ENCODE data around the gene LRRC4C. TPM values are rescaled to one million over a fixed set of nuclear protein-coding genes. Genes with fewer than 3 reads are reported as not detected.

The LRRC4C gene
- total RNA-seq, 1 experiment from 2014 or later = not detected

DNA sequence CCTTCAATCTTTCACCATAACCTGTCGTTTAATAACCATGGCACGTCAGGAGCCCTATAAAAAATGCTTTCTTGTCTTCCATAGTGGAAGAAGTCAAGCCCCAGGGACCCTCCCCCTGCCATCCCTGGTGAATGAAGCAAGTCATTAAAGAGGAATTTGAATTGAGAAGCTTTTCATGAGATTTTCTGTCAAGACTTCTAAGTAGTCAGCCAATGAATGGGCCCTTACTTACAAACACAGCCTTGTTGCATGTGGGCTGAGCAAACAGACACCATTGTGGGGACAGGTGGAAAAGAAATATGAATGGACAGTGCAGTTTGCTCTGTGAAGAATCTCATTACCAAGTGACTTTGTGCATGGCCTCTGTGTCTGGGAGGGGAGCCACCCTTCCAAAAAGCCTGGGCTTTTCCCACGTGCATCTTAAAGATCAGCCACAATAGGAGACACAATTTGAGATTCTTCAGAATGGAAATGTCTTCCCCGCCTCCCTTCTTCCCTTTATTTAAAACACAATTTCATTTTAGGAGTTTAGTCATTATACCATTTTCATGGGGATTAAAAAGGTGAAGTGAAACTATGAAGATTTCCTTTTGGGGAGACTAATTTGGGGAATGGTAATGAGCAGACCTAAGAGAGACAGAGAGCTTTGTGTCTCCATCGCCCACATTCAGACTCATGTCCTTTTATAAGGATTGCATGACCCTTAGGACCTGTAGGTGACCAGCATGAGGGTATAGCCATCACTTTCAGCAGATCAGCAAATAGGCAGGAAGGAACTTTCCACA lies 152.0 kb downstream of the LRRC4C start:
- Mint-ChIP-seq H3K36me3 (ENCODE audit: insufficient read depth, unreplicated experiment) (no peaks in the 10 kb centered on the region), H3K27me3 (ENCODE audit: unreplicated experiment) (no peaks in the 10 kb centered on the region), H3K4me3 (ENCODE audit: low read depth, unreplicated experiment) (no peak overlapping the region), H3K4me1 (ENCODE audit: low read depth, unreplicated experiment) (no peaks in the 10 kb centered on the region), H3K27ac (ENCODE audit: unreplicated experiment) (no peak overlapping the region), H3K9me3 (ENCODE audit: low read depth, unreplicated experiment) (peaks cover 8% of the 10 kb centered on the region)
- TF ChIP-seq, protein P1, sequence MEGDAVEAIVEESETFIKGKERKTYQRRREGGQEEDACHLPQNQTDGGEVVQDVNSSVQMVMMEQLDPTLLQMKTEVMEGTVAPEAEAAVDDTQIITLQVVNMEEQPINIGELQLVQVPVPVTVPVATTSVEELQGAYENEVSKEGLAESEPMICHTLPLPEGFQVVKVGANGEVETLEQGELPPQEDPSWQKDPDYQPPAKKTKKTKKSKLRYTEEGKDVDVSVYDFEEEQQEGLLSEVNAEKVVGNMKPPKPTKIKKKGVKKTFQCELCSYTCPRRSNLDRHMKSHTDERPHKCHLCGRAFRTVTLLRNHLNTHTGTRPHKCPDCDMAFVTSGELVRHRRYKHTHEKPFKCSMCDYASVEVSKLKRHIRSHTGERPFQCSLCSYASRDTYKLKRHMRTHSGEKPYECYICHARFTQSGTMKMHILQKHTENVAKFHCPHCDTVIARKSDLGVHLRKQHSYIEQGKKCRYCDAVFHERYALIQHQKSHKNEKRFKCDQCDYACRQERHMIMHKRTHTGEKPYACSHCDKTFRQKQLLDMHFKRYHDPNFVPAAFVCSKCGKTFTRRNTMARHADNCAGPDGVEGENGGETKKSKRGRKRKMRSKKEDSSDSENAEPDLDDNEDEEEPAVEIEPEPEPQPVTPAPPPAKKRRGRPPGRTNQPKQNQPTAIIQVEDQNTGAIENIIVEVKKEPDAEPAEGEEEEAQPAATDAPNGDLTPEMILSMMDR (IDR thresholded peaks at IDR 0.05; ENCODE audit: unreplicated experiment) = no peak
- BruUV-seq (replicated peaks) = no TSS peak
- intact Hi-C loops (cut with micrococcal nuclease; ENCODE audit: unreplicated experiment) = no loop called here
- CTCF ChIA-PET = no interaction called here
- DNase-seq = no peak

DNA sequence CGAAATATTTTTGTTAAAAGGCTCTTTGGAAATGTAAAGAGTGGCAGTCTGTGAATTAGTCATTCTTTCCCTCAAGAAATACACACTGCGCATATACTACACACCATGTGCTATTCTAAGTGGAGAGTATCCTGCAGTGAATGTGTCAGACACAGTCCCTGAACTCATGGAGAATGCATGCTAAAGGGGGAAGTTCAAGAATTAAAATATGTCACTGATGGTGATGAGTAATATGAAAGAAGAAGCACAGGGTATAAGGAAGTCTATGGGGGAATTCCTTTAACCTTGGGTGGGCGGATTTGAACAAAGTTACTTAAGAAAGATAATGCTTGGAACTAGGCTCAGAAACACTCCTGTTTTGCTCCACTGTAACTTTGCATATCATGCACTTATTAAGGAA lies 153.0 kb downstream of the LRRC4C start:
- Mint-ChIP-seq H3K4me3 (ENCODE audit: low read depth, unreplicated experiment) (no peak overlapping the region), H3K27me3 (ENCODE audit: unreplicated experiment) (no peaks in the 10 kb centered on the region), H3K27ac (ENCODE audit: unreplicated experiment) (no peak overlapping the region), H3K9me3 (ENCODE audit: low read depth, unreplicated experiment) (peaks cover 8% of the 10 kb centered on the region), H3K4me1 (ENCODE audit: low read depth, unreplicated experiment) (no peaks in the 10 kb centered on the region), H3K36me3 (ENCODE audit: insufficient read depth, unreplicated experiment) (no peaks in the 10 kb centered on the region)
- TF ChIP-seq, protein P1 (IDR thresholded peaks at IDR 0.05; ENCODE audit: unreplicated experiment) = no peak
- BruUV-seq (replicated peaks) = no TSS peak
- no peak for DNase-seq
- CTCF ChIA-PET = no interaction called here
- intact Hi-C loops (cut with micrococcal nuclease; ENCODE audit: unreplicated experiment) = no loop called here

DNA sequence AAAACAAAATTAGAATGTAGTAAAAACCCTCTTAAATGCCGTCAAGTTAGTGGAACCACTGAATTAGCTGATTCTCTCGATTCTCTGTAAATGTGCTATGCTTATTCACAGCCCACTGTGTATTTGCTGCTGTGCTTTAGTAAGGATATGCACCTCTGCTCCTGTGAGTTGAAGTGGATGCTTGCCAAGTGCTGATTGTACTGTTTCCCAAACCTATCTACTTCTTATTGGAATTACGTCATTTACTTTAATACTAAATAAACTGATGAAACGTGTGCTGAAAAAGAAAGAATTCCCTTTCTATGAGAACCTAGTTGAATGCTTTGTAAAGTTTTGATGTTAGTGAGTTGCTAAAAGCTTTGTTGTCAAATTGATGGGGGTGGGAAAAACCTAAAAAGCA lies 158.4 kb downstream of the LRRC4C start:
- CTCF ChIA-PET = no interaction called here
- Mint-ChIP-seq H3K27me3 (ENCODE audit: unreplicated experiment) (no peaks in the 10 kb centered on the region), H3K4me3 (ENCODE audit: low read depth, unreplicated experiment) (no peak overlapping the region), H3K27ac (ENCODE audit: unreplicated experiment) (no peak overlapping the region), H3K9me3 (ENCODE audit: low read depth, unreplicated experiment) (peaks cover under 1% of the 10 kb centered on the region), H3K36me3 (ENCODE audit: insufficient read depth, unreplicated experiment) (no peaks in the 10 kb centered on the region), H3K4me1 (ENCODE audit: low read depth, unreplicated experiment) (no peaks in the 10 kb centered on the region)
- no peak for DNase-seq
- intact Hi-C loops (cut with micrococcal nuclease; ENCODE audit: unreplicated experiment) = no loop called here
- TF ChIP-seq, protein P1 (IDR thresholded peaks at IDR 0.05; ENCODE audit: unreplicated experiment) = no peak
- BruUV-seq (replicated peaks) = no TSS peak

DNA sequence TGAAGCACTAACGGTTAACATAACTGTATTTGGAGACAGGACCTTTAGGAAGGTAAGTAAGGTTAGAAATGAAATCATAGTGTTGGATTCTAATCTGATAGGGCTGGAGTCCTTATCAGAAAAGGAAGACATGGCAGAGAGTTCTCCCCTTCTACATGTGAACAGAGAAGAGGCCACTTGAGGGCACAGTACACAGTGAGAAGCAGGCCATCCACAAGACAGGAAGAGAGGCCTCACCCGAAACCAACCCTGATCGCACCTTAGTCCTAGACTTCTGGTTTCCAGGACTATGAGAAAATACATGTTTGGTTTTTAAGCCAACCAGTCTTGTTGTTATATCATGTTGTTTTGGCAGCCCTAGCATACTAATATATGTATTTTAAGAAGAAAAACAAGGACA lies 170.0 kb downstream of the LRRC4C start:
- Mint-ChIP-seq H3K4me1 (ENCODE audit: low read depth, unreplicated experiment) (no peaks in the 10 kb centered on the region), H3K36me3 (ENCODE audit: insufficient read depth, unreplicated experiment) (no peaks in the 10 kb centered on the region), H3K27ac (ENCODE audit: unreplicated experiment) (no peak overlapping the region), H3K4me3 (ENCODE audit: low read depth, unreplicated experiment) (no peak overlapping the region), H3K9me3 (ENCODE audit: low read depth, unreplicated experiment) (peaks cover 15% of the 10 kb centered on the region), H3K27me3 (ENCODE audit: unreplicated experiment) (no peaks in the 10 kb centered on the region)
- no TSS peak for BruUV-seq (replicated peaks)
- CTCF ChIA-PET = no interaction called here
- TF ChIP-seq, protein P1 (IDR thresholded peaks at IDR 0.05; ENCODE audit: unreplicated experiment) = no peak
- intact Hi-C loops (cut with micrococcal nuclease; ENCODE audit: unreplicated experiment) = no loop called here
- no peak for DNase-seq
